SK-N-SH treated with all-trans-retinoic acid at 6 μM for 48 hours (cell line): Measurements from ENCODE around the gene PFKL.

ENCODE experiments used
- ARNTL ChIP-seq: fragments of 450-650 bp; formaldehyde crosslinking; IDR thresholded peaks from 2 replicates; pipeline ENCODE4 v1.5.0; 2020; ENCODE audit warnings: low read depth, mild to moderate bottlenecking, moderate library complexity, borderline replicate concordance
- CREB5 ChIP-seq: fragments of 250-450 bp; sonication (Bioruptor Pico); IDR thresholded peaks from 2 replicates; pipeline ENCODE4 v1.5.1; 2020; ENCODE audit warnings: low read depth, mild to moderate bottlenecking, moderate library complexity
- GLIS3 ChIP-seq: fragments of 250-450 bp; sonication (Bioruptor Pico); IDR thresholded peaks from 2 replicates; pipeline ENCODE4 v1.5.0; 2020; ENCODE audit warnings: mild to moderate bottlenecking, moderate library complexity
- PATZ1 ChIP-seq: fragments of 250-450 bp; sonication (Bioruptor Pico); IDR thresholded peaks from 2 replicates; pipeline ENCODE4 v1.8.0; 2020; ENCODE audit warnings: mild to moderate bottlenecking, moderate library complexity, borderline replicate concordance
- POU6F1 ChIP-seq: fragments of 250-450 bp; sonication (Bioruptor Pico); IDR thresholded peaks from 2 replicates; pipeline ENCODE4 v1.8.0; 2021; ENCODE audit warnings: low read depth, mild to moderate bottlenecking, moderate library complexity, borderline replicate concordance
- ZC3H10 ChIP-seq: fragments of 250-450 bp; sonication (Bioruptor Pico); IDR thresholded peaks from 2 replicates; pipeline ENCODE4 v1.5.1; 2021; ENCODE audit warnings: mild to moderate bottlenecking, moderate library complexity

GRCh38 chr21:44296103-44296519, 3.7 kb upstream of the PFKL start:
- TF ChIP-seq ARNTL (CRISPR knock-in tag): no peak
- no peak for TF ChIP-seq ZC3H10 (CRISPR knock-in tag)
- no peak for TF ChIP-seq POU6F1 (CRISPR knock-in tag)
- no peak for TF ChIP-seq GLIS3 (CRISPR knock-in tag)
- TF ChIP-seq PATZ1 (CRISPR knock-in tag): no peak
- TF ChIP-seq CREB5: no peak
